GM12865 (cell line): ENCODE data around the gene OR51B6.
"Not testable (repeated sequence)": the region's sequence is repeated elsewhere in the genome, so short reads cannot be mapped to it uniquely, and the experiment has no call there.

Experiments
- DNase-seq: peaks from one replicate; pipeline ENCODE4 v3.0.0; 2010; ENCODE audit warnings: low read depth
- H3K4me3 ChIP-seq: 2 replicates; pipeline ENCODE4 v1.5.1; 2011; ENCODE audit warnings: mild to moderate bottlenecking, low read depth, low read length, control low read depth
- CTCF ChIP-seq: IDR thresholded peaks from 2 replicates; pipeline ENCODE4 v1.5.1; 2011; ENCODE audit warnings: low read length, control low read depth, low read depth, inconsistent platforms; ENCODE audit not compliant: insufficient read depth; ENCODE audit errors: missing control alignments

The OR51B6 gene, protein sequence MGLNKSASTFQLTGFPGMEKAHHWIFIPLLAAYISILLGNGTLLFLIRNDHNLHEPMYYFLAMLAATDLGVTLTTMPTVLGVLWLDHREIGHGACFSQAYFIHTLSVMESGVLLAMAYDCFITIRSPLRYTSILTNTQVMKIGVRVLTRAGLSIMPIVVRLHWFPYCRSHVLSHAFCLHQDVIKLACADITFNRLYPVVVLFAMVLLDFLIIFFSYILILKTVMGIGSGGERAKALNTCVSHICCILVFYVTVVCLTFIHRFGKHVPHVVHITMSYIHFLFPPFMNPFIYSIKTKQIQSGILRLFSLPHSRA

DNA sequence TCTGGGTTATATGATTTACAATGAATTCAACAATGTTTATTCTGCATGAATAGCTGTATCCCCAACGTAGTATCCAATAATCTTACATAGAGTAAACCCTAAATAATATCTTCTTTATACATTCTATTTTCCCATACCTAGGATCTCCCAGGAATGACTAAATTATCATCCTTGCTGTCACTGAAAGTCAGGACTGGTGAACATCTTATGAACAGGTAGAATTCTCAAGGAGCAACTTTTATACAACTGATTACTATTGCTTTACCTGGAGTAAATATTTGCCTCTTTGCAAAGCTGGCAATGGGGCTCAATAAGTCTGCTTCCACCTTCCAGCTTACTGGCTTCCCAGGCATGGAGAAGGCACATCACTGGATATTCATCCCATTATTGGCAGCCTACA lies at the start of gene OR51B6:
OR51B6 (plus strand) TSS at position 301 of the 400 bp plus-strand sequence; CDS start at position 301, 0 bp downstream.
- no peak for TF ChIP-seq CTCF
- no peak for DNase-seq

DNA sequence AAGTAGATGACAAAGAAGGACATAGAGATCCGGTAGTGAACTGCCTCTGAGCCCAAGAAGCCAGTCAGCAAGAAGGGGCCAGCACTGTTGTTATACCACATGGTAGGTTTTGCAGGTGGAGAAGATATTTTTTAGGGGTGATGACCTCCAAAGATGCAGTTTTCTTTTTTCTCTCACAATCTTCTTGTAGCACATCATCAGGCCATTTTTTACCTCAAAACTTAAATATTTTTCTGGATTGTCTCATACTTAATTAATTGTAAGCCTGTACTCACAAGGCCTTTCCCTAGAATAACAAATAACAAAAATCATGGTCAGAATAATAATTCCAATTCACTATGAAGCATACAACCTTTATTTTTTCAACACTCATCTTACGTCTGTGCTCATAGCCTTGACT lies 49.5 kb upstream of the OR51B6 start, which contains the start of gene OR51B4:
OR51B4 (minus strand) TSS at position 101 of the 400 bp plus-strand sequence; CDS start at position 101, 0 bp downstream.
- no peak within 1 kb of the TSS for H3K4me3 ChIP-seq
- TF ChIP-seq CTCF: no peak
- no peak for DNase-seq

More for the DNA sequence above, at the start of gene OR51B6:
- H3K4me3 ChIP-seq: no peak within 1 kb of the TSS

DNA sequence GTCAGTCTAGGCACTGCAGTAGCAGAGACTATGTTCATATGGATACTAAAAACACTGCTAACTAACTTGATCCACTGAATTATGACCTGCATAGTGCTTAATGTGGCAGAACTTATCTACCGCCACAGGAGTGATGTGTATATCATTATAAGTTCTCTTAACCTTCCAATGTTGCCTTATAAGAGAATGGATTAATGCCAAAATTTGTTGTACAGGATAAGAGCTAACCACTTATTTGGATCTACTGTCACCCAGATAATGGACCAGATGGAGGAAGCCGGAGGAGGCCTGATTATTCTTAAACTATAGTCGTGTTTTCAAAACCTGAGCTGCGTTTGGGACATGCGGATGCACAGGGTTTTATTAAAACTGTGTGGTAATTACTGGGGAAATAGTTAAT lies 47.7 kb upstream of the OR51B6 start:
- TF ChIP-seq CTCF: no peak
- DNase-seq: no peak
- no peak overlapping the region for H3K4me3 ChIP-seq

DNA sequence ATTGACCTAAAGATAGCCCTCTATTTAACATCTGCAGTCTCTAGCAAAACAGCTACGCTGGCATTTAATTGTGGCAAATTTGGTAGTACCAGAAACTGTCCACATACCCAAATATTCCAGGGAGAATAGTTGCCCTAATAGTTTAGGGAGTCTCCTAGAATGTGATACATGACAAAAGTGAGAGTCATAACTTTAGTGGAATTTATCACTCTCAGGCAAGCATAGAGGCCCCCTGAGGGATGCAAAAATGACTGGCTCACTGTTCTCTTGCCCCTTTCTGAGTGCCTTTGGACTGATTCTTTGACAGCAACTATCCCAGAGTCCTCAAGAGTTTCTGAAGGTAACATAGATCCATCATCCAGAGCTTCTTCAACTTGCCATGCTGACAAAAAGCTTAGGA lies 47.3 kb upstream of the OR51B6 start:
- TF ChIP-seq CTCF: no peak
- DNase-seq: no peak

DNA sequence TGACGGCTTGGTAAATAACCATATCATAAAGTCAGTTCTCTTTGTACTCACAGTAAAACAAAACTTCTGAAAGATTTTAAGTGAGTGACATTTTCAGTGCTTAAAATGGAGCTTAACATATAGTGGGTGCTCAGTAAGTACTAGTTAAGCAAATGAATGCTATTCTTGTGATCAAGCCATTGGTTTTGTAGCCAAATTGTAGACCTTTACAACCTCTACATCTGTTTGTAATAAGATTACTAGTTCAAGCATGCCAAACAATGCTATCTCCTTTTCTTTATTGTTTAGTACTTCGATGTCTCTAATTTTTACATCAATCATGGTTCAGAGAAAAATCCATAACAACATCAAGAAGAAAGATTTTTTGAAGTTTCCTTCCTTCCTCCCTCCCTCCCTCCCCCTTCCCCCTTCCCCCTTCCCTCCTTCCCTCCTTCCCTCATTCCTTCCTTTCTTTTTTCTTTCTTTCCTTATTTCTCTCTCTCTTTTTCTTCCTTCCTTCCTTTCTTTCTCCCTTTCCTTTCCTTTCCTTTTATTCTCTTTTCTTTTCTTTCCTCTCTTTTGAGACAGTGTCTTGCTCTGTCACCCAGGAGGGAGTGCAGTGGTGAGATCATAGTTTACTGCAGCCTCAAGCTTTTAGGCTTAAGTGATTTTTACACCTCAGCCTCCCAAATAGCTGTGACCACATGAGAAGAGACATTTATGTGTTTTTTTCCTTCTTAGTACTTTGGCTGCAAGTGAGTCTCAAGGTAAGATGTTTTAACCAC lies 43.9 kb upstream of the OR51B6 start:
- TF ChIP-seq CTCF: no peak
- no peak for DNase-seq
- H3K4me3 ChIP-seq: no peak overlapping the region

More for the DNA sequence above, 47.3 kb upstream of the OR51B6 start:
- H3K4me3 ChIP-seq: no peak overlapping the region

DNA sequence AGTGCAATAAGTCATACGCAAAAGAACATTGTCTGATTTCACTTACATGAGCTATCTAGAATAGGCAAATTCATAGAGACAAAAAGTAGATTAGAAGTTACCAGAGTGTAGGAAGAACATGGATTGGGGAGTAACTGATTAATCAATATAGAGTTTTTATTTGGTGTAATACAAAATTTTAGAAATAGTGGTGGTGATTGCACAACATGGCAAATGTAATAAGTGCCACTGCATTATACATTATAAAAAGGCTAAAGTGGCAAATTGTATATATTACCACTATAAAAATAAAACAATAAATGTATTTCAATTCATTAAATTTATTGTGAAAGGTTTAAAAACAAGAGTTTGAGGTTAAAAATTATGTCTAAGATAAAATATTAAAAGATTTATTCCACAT lies 40.9 kb upstream of the OR51B6 start:
- no peak overlapping the region for H3K4me3 ChIP-seq
- no peak for DNase-seq
- TF ChIP-seq CTCF: no peak

DNA sequence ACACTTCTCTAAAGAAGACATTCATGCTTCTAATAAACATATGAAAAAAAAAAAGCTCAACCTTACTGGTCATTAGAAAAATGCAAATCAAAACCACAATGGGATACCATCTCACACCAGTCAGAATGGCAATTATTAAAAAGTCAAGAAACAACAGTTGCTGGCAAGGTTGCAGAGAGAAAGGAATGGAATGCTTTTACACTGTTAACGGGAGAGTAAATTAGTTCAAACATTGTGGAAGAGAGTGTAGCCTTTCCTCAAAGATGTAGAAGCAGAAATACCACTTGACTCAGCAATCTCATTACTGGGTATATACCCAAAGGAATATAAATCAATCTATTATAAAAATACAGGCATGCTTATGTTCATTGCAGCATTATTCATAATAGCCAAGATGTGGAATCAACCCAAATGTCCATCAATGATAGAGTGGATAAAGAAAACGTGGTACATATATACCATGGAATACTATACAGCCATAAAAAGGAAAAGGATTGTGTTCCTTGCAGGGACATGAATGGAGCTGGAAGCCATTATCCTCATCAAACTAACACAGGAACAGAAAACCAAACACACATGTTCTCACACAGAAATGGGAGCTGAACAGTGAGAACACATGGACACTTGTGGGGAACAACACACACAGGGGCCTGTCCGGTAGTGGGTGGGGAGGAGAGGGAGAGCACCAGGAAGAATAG lies 37.8 kb upstream of the OR51B6 start:
- DNase-seq, H3K4me3 ChIP-seq: not testable (repeated sequence)
